Breast epithelium (tissue), 3 donors: ENCODE data around the gene PTGS2.
"Not testable (repeated sequence)": the region's sequence is repeated elsewhere in the genome, so short reads cannot be mapped to it uniquely, and the experiment has no call there.

ENCODE experiments used
- CTCF ChIP-seq, 3 donors: fragments of 450-650 bp; IDR thresholded peaks; one replicate each; pipeline ENCODE4 v1.5.1; 2016 to 2017; ENCODE audit warnings: antibody characterized with exemption in 3 of 3, mild to moderate bottlenecking in 3 of 3, moderate library complexity in 3 of 3
- POLR2A ChIP-seq: fragments of 450-650 bp; IDR thresholded peaks from one replicate; pipeline ENCODE4 v1.6.1; 2016; ENCODE audit warnings: antibody characterized with exemption, mild to moderate bottlenecking, moderate library complexity

GRCh38 chr1:186637567-186637966 lies 42.7 kb downstream of the PTGS2 start:
- TF ChIP-seq POLR2A; CTCF (IDR thresholded peaks at IDR 0.05): not testable (repeated sequence)
